CD4-positive, CD25-positive, alpha-beta regulatory T cell (primary cell): ENCODE measurements around the gene CANX. TPM values are rescaled to one million over a fixed set of nuclear protein-coding genes. Genes with fewer than 3 reads are reported as not detected.
"Not testable (repeated sequence)": the region's sequence is repeated elsewhere in the genome, so short reads cannot be mapped to it uniquely, and the experiment has no call there.

Experiments
- ATAC-seq, 2 donors: fragments of 150-1000 bp; cut with Tn5 transposase; one replicate each; pipeline ENCODE4 v1.10.0; 2021; ENCODE audit warnings: low read depth in 2 of 2, moderate number of reproducible peaks in 2 of 2, moderate library complexity in 1 of 2
- DNase-seq, 3 donors: peaks; one replicate each; pipeline versions ENCODE4 v3.0.0 to v3.0.0-alpha.2; 2012 to 2022; ENCODE audit warnings: mixed read lengths in 1 of 3
- H3K27ac ChIP-seq: one replicate; pipeline ENCODE4 v1.7.0; 2013; ENCODE audit warnings: mild to moderate bottlenecking, low read length; ENCODE audit not compliant: insufficient read depth, poor library complexity, severe bottlenecking
- H3K27me3 ChIP-seq: one replicate; pipeline ENCODE4 v1.7.0; 2013; ENCODE audit warnings: low read length; ENCODE audit not compliant: control insufficient read depth, insufficient read depth
- H3K36me3 ChIP-seq: one replicate; pipeline ENCODE4 v1.7.0; 2013; ENCODE audit warnings: mild to moderate bottlenecking, low read length, moderate library complexity; ENCODE audit not compliant: control insufficient read depth, insufficient read depth
- H3K4me1 ChIP-seq: 2 replicates; pipeline ENCODE4 v1.7.0; 2013; ENCODE audit warnings: mild to moderate bottlenecking, low read length; ENCODE audit not compliant: insufficient read depth, control insufficient read depth, poor library complexity, severe bottlenecking
- H3K4me3 ChIP-seq: one replicate; pipeline ENCODE4 v1.7.0; 2013; ENCODE audit warnings: low read depth, mild to moderate bottlenecking, low read length, moderate library complexity
- H3K9me3 ChIP-seq, 2 experiments: 1 replicate in 1 of 2; 2 replicates in 1 of 2; pipeline ENCODE4 v1.7.0; 2013; ENCODE audit warnings: low read length in 2 of 2, mild to moderate bottlenecking in 1 of 2, moderate library complexity in 1 of 2; ENCODE audit not compliant: control insufficient read depth in 2 of 2
- H3K27ac Mint-ChIP-seq, 3 donors: one replicate each; pipeline ENCODE4 v1.8.0; 2020 to 2022; ENCODE audit warnings: mild to moderate bottlenecking in 3 of 3, mixed read lengths in 3 of 3, moderate library complexity in 2 of 3
- H3K27me3 Mint-ChIP-seq: one replicate; pipeline ENCODE4 v1.8.0; 2022; ENCODE audit warnings: mild to moderate bottlenecking, mixed read lengths
- H3K36me3 Mint-ChIP-seq: one replicate; pipeline ENCODE4 v1.8.0; 2020; ENCODE audit warnings: mixed read lengths
- H3K4me1 Mint-ChIP-seq, 4 donors: one replicate each; pipeline ENCODE4 v1.8.0; 2020 to 2022; ENCODE audit warnings: mixed read lengths in 4 of 4, mild to moderate bottlenecking in 1 of 4
- H3K4me3 Mint-ChIP-seq, 4 donors: one replicate each; pipeline ENCODE4 v1.8.0; 2020 to 2022; ENCODE audit warnings: mild to moderate bottlenecking in 4 of 4, mixed read lengths in 4 of 4, moderate library complexity in 3 of 4
- H3K9me3 Mint-ChIP-seq, 7 donors: one replicate each; pipeline ENCODE4 v1.8.0; 2020 to 2022; ENCODE audit warnings: mixed read lengths in 7 of 7, mild to moderate bottlenecking in 3 of 7, moderate library complexity in 2 of 7
- polyA plus RNA-seq, 4 donors: library from polyadenylated mRNA; unstranded; fragments of 300-500 nt; fragmentation: Illumina TruSeq; gene quantifications; one replicate each; pipeline ENCODE4 v1.2.3, GENCODE V29; 2021
- total RNA-seq: library from RNA; stranded (reverse); gene quantifications from one replicate; pipeline ENCODE4 v1.2.3, GENCODE V29; 2022

The CANX gene
- total and polyA plus RNA-seq, 5 donors from 2014 or later, result 180 to 205 (median 196) TPM

DNA sequence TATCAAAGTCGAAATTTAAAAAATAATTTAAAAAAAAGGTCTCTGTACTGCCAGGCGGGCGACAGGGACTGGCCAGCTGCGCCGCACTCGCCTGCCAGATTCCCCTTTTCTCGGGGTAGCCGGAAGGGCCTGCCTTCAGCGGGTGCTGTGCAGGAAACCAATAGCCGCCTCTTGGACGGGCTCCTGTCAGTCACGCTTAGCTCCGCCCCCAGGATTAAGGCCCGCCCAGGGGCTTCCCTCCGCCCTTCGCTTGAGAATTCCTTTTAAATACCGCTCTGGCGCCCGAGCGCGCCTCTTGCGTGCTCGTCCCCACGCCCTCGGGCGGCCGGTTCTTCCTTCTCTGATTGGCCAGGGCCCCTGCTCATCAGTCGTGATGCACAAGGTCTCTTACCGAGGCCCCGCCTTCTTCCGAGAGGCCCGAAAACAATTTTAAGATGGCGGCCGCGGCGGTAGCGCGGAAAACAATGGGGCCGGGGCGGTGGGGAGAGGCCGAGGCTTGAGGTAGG, 33.7 kb downstream of the CANX start, which contains the start of gene MAML1:
MAML1 (plus strand) TSS at position 411 of the 506 bp plus-strand sequence. CDS start 291 bp downstream, outside the sequence.
- Mint-ChIP-seq H3K27me3 (no peaks in the 10 kb centered on the region), H3K36me3 (peaks cover 24% of the 10 kb centered on the region), H3K27ac (peak within 1 kb of the TSS; percentile 95 to 98 (median 95)), H3K4me1 (peaks cover 18 to 44% (median 33%) of the 10 kb centered on the region in 4 donors), H3K4me3 (peak within 1 kb of the TSS; percentile 95 to 99 (median 96)), H3K9me3 (no peaks in the 10 kb centered on the region)
- peak; percentile 99 to 100 (median 99) for DNase-seq
- Histone ChIP-seq H3K27ac (peak within 1 kb of the TSS; percentile 91), H3K27me3 (no peaks in the 10 kb centered on the region), H3K4me3 (peak within 1 kb of the TSS; percentile 93), H3K4me1 (peaks cover 40% of the 10 kb centered on the region), H3K9me3 (no peaks in the 10 kb centered on the region), H3K36me3 (peaks cover 25% of the 10 kb centered on the region)
- peak; percentile 96 to 97 for ATAC-seq

GRCh38 chr5:179732918-179733771, 34.4 kb downstream of the CANX start:
- DNase-seq, result peak; percentile 3 to 48 (median 23)
- Mint-ChIP-seq H3K9me3 (no peaks in the 10 kb centered on the region), H3K27me3 (no peaks in the 10 kb centered on the region), H3K36me3 (peaks cover 20% of the 10 kb centered on the region), H3K27ac (peak overlapping the region; percentile 95 to 98 (median 95)), H3K4me3 (peak overlapping the region; percentile 95 to 99 (median 96)), H3K4me1 (peaks cover 21 to 51% (median 38%) of the 10 kb centered on the region in 4 donors)
- Histone ChIP-seq H3K9me3 (no peaks in the 10 kb centered on the region), H3K4me3 (peak overlapping the region; percentile 91), H3K4me1 (peaks cover 40% of the 10 kb centered on the region), H3K27me3 (no peaks in the 10 kb centered on the region), H3K27ac (peak overlapping the region; percentile 91), H3K36me3 (peaks cover 22% of the 10 kb centered on the region)
- peak; percentile 10 to 11 for ATAC-seq

DNA sequence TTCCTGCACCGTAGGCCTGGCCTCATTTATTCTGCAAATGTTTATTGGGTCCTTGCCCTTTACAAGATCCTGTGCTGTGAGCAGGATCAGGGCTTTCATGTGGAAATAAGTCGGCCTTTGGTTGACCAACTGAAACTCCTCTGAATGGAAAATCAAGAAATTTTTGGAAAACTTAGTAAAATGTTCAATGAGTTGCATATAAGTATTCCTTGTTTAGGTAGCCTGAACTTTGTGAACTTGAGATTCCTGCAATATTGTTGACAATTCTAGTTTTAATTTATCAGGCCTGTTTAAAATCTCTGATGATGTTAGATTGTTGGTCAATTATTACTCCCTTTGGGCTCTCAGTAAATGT, 35.0 kb downstream of the CANX start:
- DNase-seq (no peak), ATAC-seq (no peak)
- Histone ChIP-seq H3K27me3 (no peaks in the 10 kb centered on the region), H3K4me3 (peak overlapping the region; percentile 91), H3K36me3 (peaks cover 16% of the 10 kb centered on the region), H3K4me1 (peaks cover 46% of the 10 kb centered on the region), H3K9me3 (no peaks in the 10 kb centered on the region), H3K27ac (peak overlapping the region; percentile 64)
- Mint-ChIP-seq H3K9me3 (no peaks in the 10 kb centered on the region), H3K27ac (peak overlapping the region; percentile 91 to 95 (median 95)), H3K4me1 (peaks cover 27 to 57% (median 44%) of the 10 kb centered on the region in 4 donors), H3K36me3 (peaks cover 26% of the 10 kb centered on the region), H3K4me3 (peak overlapping the region; percentile 95 to 99 (median 96)), H3K27me3 (no peaks in the 10 kb centered on the region)

- H3K36me3 Mint-ChIP-seq, result peaks cover 30% of the 10 kb centered on the region
- peak overlapping the region; percentile 95 to 99 (median 96) for H3K4me3 Mint-ChIP-seq
- H3K27ac ChIP-seq, result no peak overlapping the region
- peaks cover 52% of the 10 kb centered on the region for H3K4me1 ChIP-seq
- peak overlapping the region; percentile 91 for H3K4me3 ChIP-seq
- no peaks in the 10 kb centered on the region for H3K9me3 Mint-ChIP-seq
- H3K27me3 ChIP-seq, result no peaks in the 10 kb centered on the region
- DNase-seq (no peak), ATAC-seq (no peak)
- H3K27me3 Mint-ChIP-seq, result no peaks in the 10 kb centered on the region
- peaks cover 28 to 63% (median 49%) of the 10 kb centered on the region in 4 donors for H3K4me1 Mint-ChIP-seq
- peak overlapping the region in 2 of 3 donors; percentile 95 for H3K27ac Mint-ChIP-seq
- peaks cover 11% of the 10 kb centered on the region for H3K36me3 ChIP-seq
- no peaks in the 10 kb centered on the region for H3K9me3 ChIP-seq
Observed at GRCh38 chr5:179734536-179735164, 35.9 kb downstream of the CANX start.

DNA sequence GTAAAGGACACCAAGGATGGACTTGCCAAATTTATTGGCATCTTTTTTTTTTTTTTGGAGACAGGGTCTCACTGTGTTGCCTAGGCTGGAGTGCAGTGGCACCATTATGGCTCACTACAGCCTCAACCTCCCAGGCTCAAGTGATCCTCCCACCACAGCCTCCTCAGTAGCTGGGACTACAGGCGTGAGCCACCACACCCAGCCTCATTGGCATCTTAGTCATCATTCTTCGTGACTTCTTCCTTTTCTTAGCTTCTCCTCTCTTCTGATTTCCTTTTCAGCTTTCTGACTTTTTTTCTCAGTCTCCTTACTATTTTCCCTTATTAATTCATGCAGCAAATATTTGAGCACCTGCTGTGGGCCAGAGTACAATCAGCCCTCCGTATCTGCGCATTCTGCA, 40.0 kb downstream of the CANX start:
- Mint-ChIP-seq H3K36me3 (peaks cover 34% of the 10 kb centered on the region), H3K4me3 (peak overlapping the region; percentile 62 to 77 (median 66)), H3K4me1 (peaks cover 30 to 71% (median 52%) of the 10 kb centered on the region in 4 donors), H3K27me3 (no peaks in the 10 kb centered on the region), H3K27ac (peak overlapping the region in 2 of 3 donors; percentile 57 to 89), H3K9me3 (no peaks in the 10 kb centered on the region)
- no peaks in the 10 kb centered on the region for H3K9me3 ChIP-seq
- DNase-seq (no peak), ATAC-seq (no peak)
- no peak overlapping the region for H3K4me3 ChIP-seq
- peaks cover 49% of the 10 kb centered on the region for H3K4me1 ChIP-seq
- H3K27me3 ChIP-seq, result no peaks in the 10 kb centered on the region
- H3K36me3 ChIP-seq, result peaks cover 14% of the 10 kb centered on the region
- H3K27ac ChIP-seq, result no peak overlapping the region

DNA sequence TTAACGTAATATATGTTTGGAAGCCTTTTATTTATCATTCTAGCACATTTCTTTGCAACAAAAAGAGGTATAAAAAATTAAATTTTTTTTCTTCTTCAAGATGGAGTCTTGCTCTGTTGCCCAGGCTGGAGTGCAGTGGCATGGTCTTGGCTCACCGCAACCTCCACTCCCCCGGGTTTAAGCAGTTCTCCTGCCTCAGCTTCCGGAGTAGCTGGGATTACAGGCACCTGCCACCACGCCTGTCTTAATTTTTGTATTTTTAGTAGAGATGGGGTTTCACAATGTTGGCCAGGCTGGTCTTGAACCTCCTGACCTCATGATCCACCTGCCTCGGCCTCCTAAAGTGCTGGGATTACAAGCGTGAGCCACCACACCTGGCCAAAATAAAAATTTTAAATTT, 45.3 kb downstream of the CANX start:
- not testable (repeated sequence) for H3K4me3 ChIP-seq, H3K9me3 Mint-ChIP-seq, ATAC-seq, H3K27me3 Mint-ChIP-seq, H3K27ac Mint-ChIP-seq, H3K9me3 ChIP-seq, H3K27me3 ChIP-seq, H3K4me3 Mint-ChIP-seq, DNase-seq, H3K27ac ChIP-seq
- peaks cover 12% of the 10 kb centered on the region for H3K4me1 ChIP-seq
- Mint-ChIP-seq H3K4me1 (peaks cover 24 to 45% (median 31%) of the 10 kb centered on the region in 4 donors), H3K36me3 (peaks cover 18% of the 10 kb centered on the region)
- peaks cover 10% of the 10 kb centered on the region for H3K36me3 ChIP-seq

DNA sequence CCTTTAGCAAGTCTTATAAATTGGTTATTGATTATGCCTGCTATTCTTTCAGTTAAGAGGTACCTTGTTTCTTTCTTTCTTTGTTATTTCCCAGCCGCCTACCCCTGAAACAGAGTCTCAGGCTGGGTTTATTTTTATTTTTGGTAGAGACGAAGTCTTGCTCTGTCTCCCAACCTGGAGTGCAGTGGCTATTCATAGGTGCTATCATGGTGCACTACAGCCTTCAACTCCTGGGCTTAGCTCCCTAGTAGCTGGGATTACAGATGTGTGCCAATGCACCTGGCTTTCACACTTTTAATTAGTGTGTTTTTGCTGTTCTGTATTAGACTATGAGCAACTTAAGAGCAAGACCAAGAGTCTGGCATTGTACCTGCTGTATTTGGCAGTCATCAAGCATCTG, 48.1 kb downstream of the CANX start:
- Mint-ChIP-seq H3K27ac (peak overlapping the region in 1 of 3 donors; percentile 67), H3K4me1 (peaks cover 13 to 43% (median 26%) of the 10 kb centered on the region in 4 donors), H3K4me3 (peak overlapping the region in 3 of 4 donors; percentile 38 to 52 (median 42)), H3K9me3 (no peaks in the 10 kb centered on the region), H3K36me3 (peaks cover 13% of the 10 kb centered on the region), H3K27me3 (no peaks in the 10 kb centered on the region)
- Histone ChIP-seq H3K27me3 (no peaks in the 10 kb centered on the region), H3K9me3 (no peaks in the 10 kb centered on the region), H3K27ac (no peak overlapping the region), H3K4me3 (peak overlapping the region; percentile 3), H3K4me1 (no peaks in the 10 kb centered on the region), H3K36me3 (peaks cover 6% of the 10 kb centered on the region)
- ATAC-seq (no peak), DNase-seq (no peak)
